GM21786 (cell line): ENCODE data around the gene DMTF1.
"Not testable (repeated sequence)": the region's sequence is repeated elsewhere in the genome, so short reads cannot be mapped to it uniquely, and the experiment has no call there.

ENCODE experiments used
- ATAC-seq: cut with Tn5 transposase; IDR thresholded peaks from one replicate; pipeline ENCODE4 v1.9.1; 2021; ENCODE audit not compliant: unreplicated experiment

The DMTF1 gene

GRCh38 chr7:87152112-87152896 lies at the start of gene DMTF1:
DMTF1 (plus strand) TSS chr7:87152453; CDS start chr7:87164942, 12,489 bp downstream.
- peak; percentile 79 for ATAC-seq

- ATAC-seq = no peak
Measured at GRCh38 chr7:87105401-87105800, 46.9 kb upstream of the DMTF1 start.

- no peak for ATAC-seq
Measured at GRCh38 chr7:87106974-87107612, 45.2 kb upstream of the DMTF1 start.

- ATAC-seq = no peak
Measured at GRCh38 chr7:87107949-87108776, 44.1 kb upstream of the DMTF1 start.

- no peak for ATAC-seq
Measured at GRCh38 chr7:87110778-87111177, 41.5 kb upstream of the DMTF1 start.

- no peak for ATAC-seq
Measured at GRCh38 chr7:87111877-87112276, 40.4 kb upstream of the DMTF1 start.

- no peak for ATAC-seq
Measured at GRCh38 chr7:87113077-87113476, 39.2 kb upstream of the DMTF1 start.

- ATAC-seq = not testable (repeated sequence)
Measured at GRCh38 chr7:87113904-87114303, 38.3 kb upstream of the DMTF1 start.

GRCh38 chr7:87115772-87116171 lies 36.5 kb upstream of the DMTF1 start:
- not testable (repeated sequence) for ATAC-seq

GRCh38 chr7:87116315-87116714 lies 35.9 kb upstream of the DMTF1 start:
- ATAC-seq = peak; percentile 48

- no peak for ATAC-seq
Measured at GRCh38 chr7:87119581-87119980, 32.7 kb upstream of the DMTF1 start.

GRCh38 chr7:87123105-87123504 lies 29.1 kb upstream of the DMTF1 start:
- ATAC-seq = no peak

GRCh38 chr7:87127019-87127418 lies 25.2 kb upstream of the DMTF1 start:
- ATAC-seq = no peak

GRCh38 chr7:87128861-87129267 lies 23.4 kb upstream of the DMTF1 start:
- no peak for ATAC-seq

- no peak for ATAC-seq
Measured at GRCh38 chr7:87129332-87129731, 22.9 kb upstream of the DMTF1 start.

GRCh38 chr7:87129848-87130247 lies 22.4 kb upstream of the DMTF1 start:
- peak; percentile 94 for ATAC-seq

GRCh38 chr7:87131771-87132170 lies 20.5 kb upstream of the DMTF1 start:
- ATAC-seq = no peak

- ATAC-seq = no peak
Measured at GRCh38 chr7:87137271-87137670, 15.0 kb upstream of the DMTF1 start.

GRCh38 chr7:87139514-87139913 lies 12.7 kb upstream of the DMTF1 start:
- no peak for ATAC-seq

- no peak for ATAC-seq
Measured at GRCh38 chr7:87140271-87140748, 11.9 kb upstream of the DMTF1 start.

GRCh38 chr7:87144173-87144657 lies 8.0 kb upstream of the DMTF1 start:
- ATAC-seq = peak; percentile 96
